DND-41 (cell line): Measurements from ENCODE around the gene TCF7.
A peak's percentile ranks its signal among the peaks of the same experiment; 100 is the strongest.
"Not testable (repeated sequence)": the region's sequence is repeated elsewhere in the genome, so short reads cannot be mapped to it uniquely, and the experiment has no call there.

ENCODE experiments used
- ATAC-seq: fragments of 200-7000 bp; cut with Tn5 transposase; 3 replicates; pipeline ENCODE4 v1.9.1; 2021; ENCODE audit warnings: low read depth; ENCODE audit not compliant: insufficient read depth
- DNase-seq: peaks from one replicate; pipeline ENCODE4 v3.0.0-alpha.2; 2020
- H2AFZ ChIP-seq: 2 replicates; pipeline ENCODE4 v1.6.0; 2012; ENCODE audit warnings: low read depth, low read length
- H3K27ac ChIP-seq: 2 replicates; pipeline ENCODE4 v1.5.1; 2012; ENCODE audit warnings: low read length, inconsistent platforms
- H3K27me3 ChIP-seq: fragments of 200-600 bp; sonication (generic); 2 replicates; pipeline ENCODE4 v1.6.0; 2012; ENCODE audit warnings: low read length, mild to moderate bottlenecking, inconsistent platforms; ENCODE audit not compliant: insufficient read depth, poor library complexity
- H3K36me3 ChIP-seq: 2 replicates; pipeline ENCODE4 v1.5.1; 2012; ENCODE audit warnings: low read length, inconsistent platforms; ENCODE audit not compliant: insufficient read depth
- H3K4me1 ChIP-seq: 2 replicates; pipeline ENCODE4 v1.5.1; 2012; ENCODE audit warnings: mild to moderate bottlenecking, low read length; ENCODE audit not compliant: insufficient read depth
- H3K4me2 ChIP-seq: 2 replicates; pipeline ENCODE4 v1.6.0; 2012; ENCODE audit warnings: mild to moderate bottlenecking, moderate library complexity, low read length, inconsistent platforms; ENCODE audit not compliant: insufficient read depth
- H3K4me3 ChIP-seq, 2 experiments: fragments of 200-600 bp in 1 of 2; shearing (Covaris generic) in 1 of 2; 2 replicates each; pipeline ENCODE4 v1.5.1; 2012 to 2016; ENCODE audit warnings: inconsistent platforms in 2 of 2, low read length in 2 of 2, mild to moderate bottlenecking in 2 of 2, low read depth in 1 of 2, moderate library complexity in 1 of 2
- H3K79me2 ChIP-seq: 2 replicates; pipeline ENCODE4 v1.6.0; 2012; ENCODE audit warnings: low read length, inconsistent platforms; ENCODE audit not compliant: insufficient read depth
- H3K9ac ChIP-seq: 2 replicates; pipeline ENCODE4 v1.6.0; 2012; ENCODE audit warnings: low read depth, mild to moderate bottlenecking, inconsistent platforms, low read length, moderate library complexity
- H3K9me3 ChIP-seq: 2 replicates; pipeline ENCODE4 v1.5.1; 2012; ENCODE audit warnings: low read length, moderate library complexity, mild to moderate bottlenecking, inconsistent platforms; ENCODE audit not compliant: insufficient read depth, severe bottlenecking
- H4K20me1 ChIP-seq: 2 replicates; pipeline ENCODE4 v1.6.0; 2012; ENCODE audit warnings: low read length; ENCODE audit not compliant: insufficient read depth
- EZH2 ChIP-seq: IDR thresholded peaks from 3 replicates; pipeline ENCODE4 v1.6.1; 2012; ENCODE audit warnings: borderline replicate concordance, low read depth, mild to moderate bottlenecking, moderate library complexity, low read length, inconsistent platforms; ENCODE audit not compliant: severe bottlenecking
- TF ChIP-seq, protein P1 (sequence below): IDR thresholded peaks from 2 replicates; pipeline ENCODE4 v1.5.1; 2012; ENCODE audit warnings: borderline replicate concordance, low read length, moderate library complexity, mild to moderate bottlenecking; ENCODE audit not compliant: poor library complexity, severe bottlenecking; ENCODE audit errors: extremely low read depth

The TCF7 gene

DNA sequence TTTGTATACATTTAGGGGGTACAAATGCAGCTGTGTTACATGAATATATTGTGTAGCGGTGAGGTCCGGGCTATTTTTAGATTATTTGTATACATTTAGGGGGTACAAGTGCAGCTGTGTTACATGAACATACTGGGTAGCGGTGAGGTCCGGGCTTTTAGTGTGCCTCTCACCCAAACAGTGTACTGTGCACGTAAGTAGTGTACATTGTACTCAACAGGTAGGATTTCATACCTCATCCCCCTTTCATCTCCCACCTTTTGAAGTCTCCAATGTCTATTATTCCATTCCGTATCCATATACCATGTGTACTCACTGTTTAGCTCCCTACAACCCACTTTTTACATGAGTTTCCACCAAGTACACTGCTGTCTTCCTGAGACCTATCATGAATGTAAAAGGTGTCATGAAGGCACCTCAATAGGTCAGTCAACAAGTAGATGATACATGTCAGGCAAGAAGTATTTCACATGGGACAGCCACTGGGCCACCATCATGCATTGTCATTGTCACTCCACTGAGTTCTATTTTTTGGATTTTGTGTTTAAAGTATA, 34.6 kb downstream of the TCF7 start:
- no peaks in the 10 kb centered on the region for H3K4me1 ChIP-seq
- H3K79me2 ChIP-seq = peaks cover 46% of the 10 kb centered on the region

DNA sequence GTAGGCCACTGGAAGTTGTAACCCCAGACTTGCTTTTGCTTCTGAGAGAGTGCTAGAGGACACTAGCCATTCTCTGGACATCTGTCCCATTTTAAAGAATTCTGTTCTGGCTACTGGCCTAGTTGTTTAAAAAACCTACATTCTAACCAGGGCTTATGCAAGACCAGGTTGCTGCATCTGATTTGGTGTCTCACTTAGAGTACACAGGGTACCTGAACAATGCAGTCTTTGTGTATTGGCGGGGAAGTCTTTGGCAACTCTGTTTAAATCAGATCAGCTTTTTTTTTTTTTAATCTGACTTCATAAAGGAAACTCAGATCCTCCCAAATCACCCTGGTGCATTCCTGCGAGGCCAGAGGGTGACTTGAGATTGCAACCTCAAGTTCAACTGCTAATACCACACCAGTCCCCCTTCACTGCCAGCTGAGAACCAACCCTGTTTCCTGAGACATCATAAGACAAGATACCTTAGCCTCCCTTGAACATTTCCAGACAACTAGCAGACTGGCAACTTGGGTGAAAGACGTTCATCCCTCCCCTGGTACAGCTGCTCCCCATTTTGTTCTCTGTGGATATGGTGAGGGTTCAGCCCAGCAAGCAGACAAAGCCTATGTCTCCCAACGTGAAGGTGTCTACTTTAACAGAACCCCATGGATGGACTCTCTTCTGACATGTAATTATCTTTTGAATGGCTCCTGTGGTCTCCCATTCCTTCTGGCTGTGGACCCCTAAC, 35.3 kb downstream of the TCF7 start:
- H3K79me2 ChIP-seq = peaks cover 39% of the 10 kb centered on the region
- H3K9ac ChIP-seq = no peak overlapping the region
- no peak overlapping the region for H3K27ac ChIP-seq
- no peak overlapping the region for H3K4me3 ChIP-seq
- H3K36me3 ChIP-seq = peaks cover 90% of the 10 kb centered on the region
- ATAC-seq (no peak), DNase-seq (no peak)
- H3K4me1 ChIP-seq = no peaks in the 10 kb centered on the region
- H3K27me3 ChIP-seq = no peaks in the 10 kb centered on the region
- H3K4me2 ChIP-seq = no peak overlapping the region
- TF ChIP-seq, protein P1, sequence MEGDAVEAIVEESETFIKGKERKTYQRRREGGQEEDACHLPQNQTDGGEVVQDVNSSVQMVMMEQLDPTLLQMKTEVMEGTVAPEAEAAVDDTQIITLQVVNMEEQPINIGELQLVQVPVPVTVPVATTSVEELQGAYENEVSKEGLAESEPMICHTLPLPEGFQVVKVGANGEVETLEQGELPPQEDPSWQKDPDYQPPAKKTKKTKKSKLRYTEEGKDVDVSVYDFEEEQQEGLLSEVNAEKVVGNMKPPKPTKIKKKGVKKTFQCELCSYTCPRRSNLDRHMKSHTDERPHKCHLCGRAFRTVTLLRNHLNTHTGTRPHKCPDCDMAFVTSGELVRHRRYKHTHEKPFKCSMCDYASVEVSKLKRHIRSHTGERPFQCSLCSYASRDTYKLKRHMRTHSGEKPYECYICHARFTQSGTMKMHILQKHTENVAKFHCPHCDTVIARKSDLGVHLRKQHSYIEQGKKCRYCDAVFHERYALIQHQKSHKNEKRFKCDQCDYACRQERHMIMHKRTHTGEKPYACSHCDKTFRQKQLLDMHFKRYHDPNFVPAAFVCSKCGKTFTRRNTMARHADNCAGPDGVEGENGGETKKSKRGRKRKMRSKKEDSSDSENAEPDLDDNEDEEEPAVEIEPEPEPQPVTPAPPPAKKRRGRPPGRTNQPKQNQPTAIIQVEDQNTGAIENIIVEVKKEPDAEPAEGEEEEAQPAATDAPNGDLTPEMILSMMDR = no peak
- TF ChIP-seq EZH2 = no peak
- H2AFZ ChIP-seq = no peak overlapping the region
- H4K20me1 ChIP-seq = peaks cover 46% of the 10 kb centered on the region
- H3K9me3 ChIP-seq = no peaks in the 10 kb centered on the region

More for the DNA sequence above, 34.6 kb downstream of the TCF7 start:
- Histone ChIP-seq H3K27me3 (no peaks in the 10 kb centered on the region), H3K36me3 (peaks cover 92% of the 10 kb centered on the region), H3K9me3 (no peaks in the 10 kb centered on the region), H3K4me2 (no peak overlapping the region), H4K20me1 (peaks cover 52% of the 10 kb centered on the region), H3K27ac (no peak overlapping the region), H3K9ac (no peak overlapping the region), H2AFZ (no peak overlapping the region), H3K4me3 (no peak overlapping the region)
- peak; percentile 10; the same call in 1 of the 3 replicates for ATAC-seq
- TF ChIP-seq, protein P1 = no peak
- TF ChIP-seq EZH2 = no peak
- DNase-seq = no peak

DNA sequence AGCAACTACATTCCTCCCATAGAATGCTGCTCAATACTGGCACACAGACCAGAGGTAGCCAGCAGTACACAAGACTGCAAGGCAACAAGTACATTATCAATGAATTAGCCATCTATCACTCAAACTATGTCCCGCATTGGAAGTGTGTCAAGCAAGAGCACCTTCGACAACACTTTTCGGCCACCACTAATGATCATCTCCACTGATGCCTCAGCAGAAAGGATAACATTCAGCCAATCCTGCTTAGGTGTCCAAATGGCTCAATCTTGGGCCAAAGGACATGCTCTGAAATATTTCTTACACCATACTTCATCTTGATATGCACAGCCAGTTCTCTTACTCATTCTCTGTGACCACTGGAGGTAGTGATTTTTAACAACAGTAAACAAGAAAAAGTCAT, 37.2 kb downstream of the TCF7 start:
- no peak for TF ChIP-seq EZH2
- TF ChIP-seq, protein P1 = no peak
- no peak for DNase-seq
- Histone ChIP-seq H3K27ac (no peak overlapping the region), H3K36me3 (peaks cover 90% of the 10 kb centered on the region), H3K4me1 (no peaks in the 10 kb centered on the region), H3K4me2 (no peak overlapping the region), H3K9ac (no peak overlapping the region), H3K4me3 (no peak overlapping the region), H4K20me1 (peaks cover 26% of the 10 kb centered on the region), H3K9me3 (no peaks in the 10 kb centered on the region), H3K27me3 (no peaks in the 10 kb centered on the region), H3K79me2 (peaks cover 26% of the 10 kb centered on the region), H2AFZ (no peak overlapping the region)
- ATAC-seq = no peak

DNA sequence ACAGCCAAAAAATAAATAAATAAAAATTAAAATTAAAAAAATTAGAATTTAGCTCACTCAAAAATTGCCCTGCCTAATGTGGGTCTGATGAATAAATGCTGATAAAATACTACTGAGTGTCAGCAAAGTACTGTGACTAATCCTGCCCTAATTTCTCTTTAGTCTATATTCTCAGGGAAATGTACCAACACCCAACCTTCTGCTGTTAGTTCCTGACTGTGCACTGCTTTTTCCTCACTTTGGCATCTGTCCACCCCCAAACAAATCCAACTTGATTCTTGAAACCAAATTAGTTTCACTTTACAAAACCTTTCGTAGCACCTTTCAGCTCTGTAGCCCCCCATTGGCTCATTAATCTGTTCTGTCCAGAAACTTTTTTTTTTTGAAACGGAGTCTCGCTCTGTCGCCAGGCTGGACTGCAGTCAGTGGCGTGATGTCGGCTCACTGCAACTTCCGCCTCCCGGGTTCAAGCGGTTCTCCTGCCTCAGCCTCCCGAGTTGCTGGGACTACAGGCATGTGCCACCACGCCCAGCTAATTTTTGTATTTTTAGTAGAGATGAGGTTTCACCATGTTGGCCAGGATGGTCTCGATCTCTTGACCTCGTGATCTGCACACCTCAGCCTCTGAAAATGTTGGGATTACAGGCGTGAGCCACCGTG, 37.8 kb downstream of the TCF7 start:
- DNase-seq, H3K4me2 ChIP-seq, ATAC-seq, H2AFZ ChIP-seq, H3K27me3 ChIP-seq, H3K4me3 ChIP-seq, H3K27ac ChIP-seq, H3K9me3 ChIP-seq, H3K9ac ChIP-seq, H3K4me1 ChIP-seq: not testable (repeated sequence)
- peaks cover 24% of the 10 kb centered on the region for H3K79me2 ChIP-seq
- peaks cover 20% of the 10 kb centered on the region for H4K20me1 ChIP-seq
- peaks cover 87% of the 10 kb centered on the region for H3K36me3 ChIP-seq
